RPMI8226 (cell line): Measurements from ENCODE around the gene NFKBIL1.
A peak's percentile ranks its signal among the peaks of the same experiment; 100 is the strongest.

Experiments
- DNase-seq: peaks from one replicate; pipeline ENCODE4 v3.0.0-alpha.2; 2015

The NFKBIL1 gene

DNA sequence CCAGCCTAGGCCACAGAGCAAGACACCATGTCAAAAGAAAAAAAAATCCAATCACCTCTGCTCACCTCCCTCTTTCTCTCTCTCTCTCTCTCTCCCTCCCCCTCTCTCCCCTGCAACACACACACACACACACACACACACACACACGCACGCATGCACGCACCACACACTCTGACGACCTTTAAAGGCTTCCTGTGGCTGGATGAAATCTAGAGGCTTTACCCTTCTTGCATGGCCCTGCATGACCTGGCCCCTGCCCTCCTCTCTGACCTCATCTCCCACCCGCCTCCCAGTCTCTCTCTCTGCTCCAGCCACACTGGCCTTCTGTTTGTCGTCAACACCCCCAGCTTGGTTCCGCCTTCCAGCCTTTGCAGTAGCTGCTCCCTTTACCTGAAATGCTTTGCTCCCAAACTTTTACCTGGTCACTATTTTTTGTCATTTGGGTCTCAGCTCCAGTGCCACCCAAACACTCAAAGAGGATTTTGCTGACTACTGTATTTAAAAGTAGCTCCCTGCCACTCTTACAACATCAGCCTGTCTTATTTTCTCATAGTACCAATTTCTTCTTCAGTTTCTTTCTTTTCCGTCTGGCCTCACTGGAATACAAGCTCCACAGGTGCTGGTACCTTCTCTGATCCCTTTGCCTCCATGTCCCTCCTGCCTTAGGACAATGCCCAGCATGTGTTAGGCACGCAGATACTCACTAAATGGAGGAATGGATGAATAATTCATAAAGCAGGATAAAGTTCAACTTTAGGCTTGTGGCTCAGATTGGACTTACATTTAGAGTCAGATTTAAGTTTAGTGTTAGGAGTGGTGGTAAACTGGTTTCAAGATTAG lies 20.3 kb downstream of the NFKBIL1 start:
- peak; percentile 10 for DNase-seq

GRCh38 chr6:31568537-31568961 lies 21.1 kb downstream of the NFKBIL1 start:
- peak; percentile 74 for DNase-seq

DNA sequence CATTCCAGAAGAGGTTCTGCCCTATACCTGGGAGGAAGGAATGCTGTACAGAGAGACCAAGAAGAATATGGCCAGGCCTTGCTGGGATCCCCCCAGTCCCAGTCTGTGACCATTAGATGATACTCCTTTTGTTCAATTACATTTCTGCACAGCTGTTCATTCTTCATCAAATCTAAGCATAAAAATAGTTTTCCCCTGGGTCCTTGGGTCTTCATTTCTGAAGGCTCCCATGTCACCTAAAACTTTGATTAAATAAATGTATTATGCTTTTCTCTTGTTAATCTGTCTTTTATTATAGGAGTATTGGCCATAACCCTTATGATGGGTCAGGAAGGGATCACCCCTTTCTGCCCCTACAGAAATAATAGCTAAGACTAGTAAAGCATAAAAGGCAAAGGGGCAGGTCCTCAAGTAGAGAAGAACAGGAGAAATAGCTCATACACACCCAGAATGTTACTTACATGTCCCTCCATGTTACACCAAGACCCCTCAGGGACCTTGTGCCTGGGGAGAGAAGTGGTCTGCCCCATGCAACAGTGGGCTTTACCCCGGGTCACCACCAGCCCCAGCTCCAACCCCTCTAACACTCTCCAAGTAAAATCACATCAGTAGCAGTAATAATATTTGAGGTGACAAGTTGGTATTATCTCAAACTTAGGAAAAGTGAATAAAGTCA lies 22.6 kb downstream of the NFKBIL1 start:
- DNase-seq = no peak

DNA sequence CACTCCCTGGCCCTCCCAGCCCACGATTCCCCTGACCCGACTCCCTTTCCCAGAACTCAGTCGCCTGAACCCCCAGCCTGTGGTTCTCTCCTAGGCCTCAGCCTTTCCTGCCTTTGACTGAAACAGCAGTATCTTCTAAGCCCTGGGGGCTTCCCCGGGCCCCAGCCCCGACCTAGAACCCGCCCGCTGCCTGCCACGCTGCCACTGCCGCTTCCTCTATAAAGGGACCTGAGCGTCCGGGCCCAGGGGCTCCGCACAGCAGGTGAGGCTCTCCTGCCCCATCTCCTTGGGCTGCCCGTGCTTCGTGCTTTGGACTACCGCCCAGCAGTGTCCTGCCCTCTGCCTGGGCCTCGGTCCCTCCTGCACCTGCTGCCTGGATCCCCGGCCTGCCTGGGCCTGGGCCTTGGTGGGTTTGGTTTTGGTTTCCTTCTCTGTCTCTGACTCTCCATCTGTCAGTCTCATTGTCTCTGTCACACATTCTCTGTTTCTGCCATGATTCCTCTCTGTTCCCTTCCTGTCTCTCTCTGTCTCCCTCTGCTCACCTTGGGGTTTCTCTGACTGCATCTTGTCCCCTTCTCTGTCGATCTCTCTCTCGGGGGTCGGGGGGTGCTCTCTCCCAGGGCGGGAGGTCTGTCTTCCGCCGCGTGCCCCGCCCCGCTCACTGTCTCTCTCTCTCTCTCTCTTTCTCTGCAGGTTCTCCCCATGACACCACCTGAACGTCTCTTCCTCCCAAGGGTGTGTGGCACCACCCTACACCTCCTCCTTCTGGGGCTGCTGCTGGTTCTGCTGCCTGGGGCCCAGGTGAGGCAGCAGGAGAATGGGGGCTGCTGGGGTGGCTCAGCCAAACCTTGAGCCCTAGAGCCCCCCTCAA lies 24.9 kb downstream of the NFKBIL1 start, which contains the start of gene LTA:
Gene LTA (plus strand): TSS at position 249 of the 871 bp plus-strand sequence. CDS start 454 bp downstream, at position 703.
- no peak for DNase-seq

DNA sequence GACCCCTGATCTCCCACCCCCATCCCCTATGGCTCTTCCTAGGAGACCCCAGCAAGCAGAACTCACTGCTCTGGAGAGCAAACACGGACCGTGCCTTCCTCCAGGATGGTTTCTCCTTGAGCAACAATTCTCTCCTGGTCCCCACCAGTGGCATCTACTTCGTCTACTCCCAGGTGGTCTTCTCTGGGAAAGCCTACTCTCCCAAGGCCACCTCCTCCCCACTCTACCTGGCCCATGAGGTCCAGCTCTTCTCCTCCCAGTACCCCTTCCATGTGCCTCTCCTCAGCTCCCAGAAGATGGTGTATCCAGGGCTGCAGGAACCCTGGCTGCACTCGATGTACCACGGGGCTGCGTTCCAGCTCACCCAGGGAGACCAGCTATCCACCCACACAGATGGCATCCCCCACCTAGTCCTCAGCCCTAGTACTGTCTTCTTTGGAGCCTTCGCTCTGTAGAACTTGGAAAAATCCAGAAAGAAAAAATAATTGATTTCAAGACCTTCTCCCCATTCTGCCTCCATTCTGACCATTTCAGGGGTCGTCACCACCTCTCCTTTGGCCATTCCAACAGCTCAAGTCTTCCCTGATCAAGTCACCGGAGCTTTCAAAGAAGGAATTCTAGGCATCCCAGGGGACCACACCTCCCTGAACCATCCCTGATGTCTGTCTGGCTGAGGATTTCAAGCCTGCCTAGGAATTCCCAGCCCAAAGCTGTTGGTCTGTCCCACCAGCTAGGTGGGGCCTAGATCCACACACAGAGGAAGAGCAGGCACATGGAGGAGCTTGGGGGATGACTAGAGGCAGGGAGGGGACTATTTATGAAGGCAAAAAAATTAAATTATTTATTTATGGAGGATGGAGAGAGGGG lies 26.1 kb downstream of the NFKBIL1 start:
- DNase-seq = no peak

DNA sequence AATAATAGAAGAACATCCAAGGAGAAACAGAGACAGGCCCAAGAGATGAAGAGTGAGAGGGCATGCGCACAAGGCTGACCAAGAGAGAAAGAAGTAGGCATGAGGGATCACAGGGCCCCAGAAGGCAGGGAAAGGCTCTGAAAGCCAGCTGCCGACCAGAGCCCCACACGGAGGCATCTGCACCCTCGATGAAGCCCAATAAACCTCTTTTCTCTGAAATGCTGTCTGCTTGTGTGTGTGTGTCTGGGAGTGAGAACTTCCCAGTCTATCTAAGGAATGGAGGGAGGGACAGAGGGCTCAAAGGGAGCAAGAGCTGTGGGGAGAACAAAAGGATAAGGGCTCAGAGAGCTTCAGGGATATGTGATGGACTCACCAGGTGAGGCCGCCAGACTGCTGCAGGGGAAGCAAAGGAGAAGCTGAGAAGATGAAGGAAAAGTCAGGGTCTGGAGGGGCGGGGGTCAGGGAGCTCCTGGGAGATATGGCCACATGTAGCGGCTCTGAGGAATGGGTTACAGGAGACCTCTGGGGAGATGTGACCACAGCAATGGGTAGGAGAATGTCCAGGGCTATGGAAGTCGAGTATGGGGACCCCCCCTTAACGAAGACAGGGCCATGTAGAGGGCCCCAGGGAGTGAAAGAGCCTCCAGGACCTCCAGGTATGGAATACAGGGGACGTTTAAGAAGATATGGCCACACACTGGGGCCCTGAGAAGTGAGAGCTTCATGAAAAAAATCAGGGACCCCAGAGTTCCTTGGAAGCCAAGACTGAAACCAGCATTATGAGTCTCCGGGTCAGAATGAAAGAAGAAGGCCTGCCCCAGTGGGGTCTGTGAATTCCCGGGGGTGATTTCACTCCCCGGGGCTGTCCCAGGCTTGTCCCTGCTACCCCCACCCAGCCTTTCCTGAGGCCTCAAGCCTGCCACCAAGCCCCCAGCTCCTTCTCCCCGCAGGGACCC lies 27.0 kb downstream of the NFKBIL1 start:
- DNase-seq = no peak

GRCh38 chr6:31575335-31575901 lies 28.0 kb downstream of the NFKBIL1 start, which contains the start of gene TNF:
TNF (plus strand) TSS chr6:31575565; CDS start chr6:31575742, 177 bp downstream.
- DNase-seq = no peak

DNA sequence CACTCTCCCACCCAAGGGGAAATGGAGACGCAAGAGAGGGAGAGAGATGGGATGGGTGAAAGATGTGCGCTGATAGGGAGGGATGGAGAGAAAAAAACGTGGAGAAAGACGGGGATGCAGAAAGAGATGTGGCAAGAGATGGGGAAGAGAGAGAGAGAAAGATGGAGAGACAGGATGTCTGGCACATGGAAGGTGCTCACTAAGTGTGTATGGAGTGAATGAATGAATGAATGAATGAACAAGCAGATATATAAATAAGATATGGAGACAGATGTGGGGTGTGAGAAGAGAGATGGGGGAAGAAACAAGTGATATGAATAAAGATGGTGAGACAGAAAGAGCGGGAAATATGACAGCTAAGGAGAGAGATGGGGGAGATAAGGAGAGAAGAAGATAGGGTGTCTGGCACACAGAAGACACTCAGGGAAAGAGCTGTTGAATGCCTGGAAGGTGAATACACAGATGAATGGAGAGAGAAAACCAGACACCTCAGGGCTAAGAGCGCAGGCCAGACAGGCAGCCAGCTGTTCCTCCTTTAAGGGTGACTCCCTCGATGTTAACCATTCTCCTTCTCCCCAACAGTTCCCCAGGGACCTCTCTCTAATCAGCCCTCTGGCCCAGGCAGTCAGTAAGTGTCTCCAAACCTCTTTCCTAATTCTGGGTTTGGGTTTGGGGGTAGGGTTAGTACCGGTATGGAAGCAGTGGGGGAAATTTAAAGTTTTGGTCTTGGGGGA lies 28.7 kb downstream of the NFKBIL1 start:
- DNase-seq = no peak

- no peak for DNase-seq
These were observed 29.6 kb downstream of the NFKBIL1 start for GRCh38 chr6:31576897-31577578.

DNA sequence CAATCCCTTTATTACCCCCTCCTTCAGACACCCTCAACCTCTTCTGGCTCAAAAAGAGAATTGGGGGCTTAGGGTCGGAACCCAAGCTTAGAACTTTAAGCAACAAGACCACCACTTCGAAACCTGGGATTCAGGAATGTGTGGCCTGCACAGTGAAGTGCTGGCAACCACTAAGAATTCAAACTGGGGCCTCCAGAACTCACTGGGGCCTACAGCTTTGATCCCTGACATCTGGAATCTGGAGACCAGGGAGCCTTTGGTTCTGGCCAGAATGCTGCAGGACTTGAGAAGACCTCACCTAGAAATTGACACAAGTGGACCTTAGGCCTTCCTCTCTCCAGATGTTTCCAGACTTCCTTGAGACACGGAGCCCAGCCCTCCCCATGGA lies 30.2 kb downstream of the NFKBIL1 start:
- DNase-seq = no peak

GRCh38 chr6:31578184-31579118 lies 31.0 kb downstream of the NFKBIL1 start:
- DNase-seq = no peak

DNA sequence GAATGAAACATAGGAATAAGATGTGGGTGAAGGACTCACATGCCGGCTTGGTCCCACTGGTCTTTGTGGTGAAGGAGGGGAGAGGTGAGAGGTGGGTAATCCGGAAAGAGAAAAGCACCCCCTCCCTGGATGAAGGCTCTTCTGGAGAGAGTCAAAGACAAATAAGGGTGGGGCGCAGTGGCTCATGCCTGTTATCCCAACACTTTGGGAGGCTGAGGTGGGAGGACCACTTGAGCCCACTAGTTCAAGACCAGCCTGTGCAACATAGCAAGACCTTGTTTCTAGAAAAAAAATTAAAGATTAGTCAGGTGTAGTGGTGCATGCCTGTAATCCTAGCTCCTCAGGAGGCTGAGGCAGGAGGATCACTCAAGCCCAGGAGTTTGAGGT lies 31.7 kb downstream of the NFKBIL1 start:
- no peak for DNase-seq

- no peak for DNase-seq
These were observed 32.4 kb downstream of the NFKBIL1 start for GRCh38 chr6:31579546-31580437.

DNA sequence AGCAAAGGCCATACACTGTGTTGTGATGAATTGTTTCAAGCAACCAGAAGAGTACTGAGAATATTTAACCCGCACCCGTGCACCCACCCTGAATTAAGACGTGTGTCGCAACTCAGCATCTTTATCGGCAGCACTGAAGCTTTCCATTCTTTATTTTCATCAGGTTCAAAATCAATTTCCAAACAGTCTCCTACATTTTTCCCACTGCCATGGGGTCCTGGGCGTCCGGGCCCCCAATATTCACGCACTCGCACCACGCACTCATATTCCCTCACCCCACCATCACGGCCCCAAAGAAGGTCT lies 33.0 kb downstream of the NFKBIL1 start:
- DNase-seq = no peak

- DNase-seq = peak; percentile 86
These were observed 33.5 kb downstream of the NFKBIL1 start for GRCh38 chr6:31580807-31581433.

- no peak for DNase-seq
These were observed 34.2 kb downstream of the NFKBIL1 start for GRCh38 chr6:31581434-31582229.
